GM12874 (cell line): Measurements from ENCODE around the gene CNTNAP4.

Experiments
- TF ChIP-seq, protein P1 (sequence below): IDR thresholded peaks from 2 replicates; pipeline ENCODE4 v1.5.1; 2011; ENCODE audit warnings: low read depth, mild to moderate bottlenecking, control low read depth, low read length, moderate library complexity; ENCODE audit not compliant: insufficient read depth

Gene CNTNAP4

DNA sequence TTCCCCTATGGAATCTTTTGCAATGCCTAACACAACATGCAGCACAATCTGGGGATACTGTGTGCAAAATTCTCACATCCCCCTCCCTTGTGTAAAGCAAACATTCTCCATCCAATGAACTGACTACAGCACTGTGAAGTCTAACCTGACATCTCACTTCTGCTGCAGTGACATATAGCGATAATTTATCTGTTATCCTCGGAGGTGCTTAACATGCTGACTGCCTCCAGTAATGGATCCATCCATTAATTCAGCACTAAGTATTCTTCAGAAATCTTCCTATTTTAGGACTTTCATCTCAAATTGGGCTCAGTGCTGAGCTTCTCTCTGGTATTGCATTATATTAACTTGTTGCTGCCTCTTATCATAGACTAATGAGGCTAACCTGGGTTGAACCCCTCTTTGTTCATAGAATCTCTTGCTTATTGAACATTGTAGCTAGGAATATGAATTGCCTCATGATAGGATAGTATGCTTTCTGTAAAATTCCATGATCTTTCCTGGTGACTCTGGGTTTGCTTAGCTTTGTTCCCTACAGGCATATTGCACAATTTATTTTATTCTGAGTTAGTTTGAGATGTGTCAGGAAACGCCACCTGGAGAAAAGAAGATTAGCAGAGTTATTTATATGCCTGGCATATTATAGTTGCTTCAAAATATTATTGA is 187.9 kb downstream of the CNTNAP4 start:
- TF ChIP-seq, protein P1, sequence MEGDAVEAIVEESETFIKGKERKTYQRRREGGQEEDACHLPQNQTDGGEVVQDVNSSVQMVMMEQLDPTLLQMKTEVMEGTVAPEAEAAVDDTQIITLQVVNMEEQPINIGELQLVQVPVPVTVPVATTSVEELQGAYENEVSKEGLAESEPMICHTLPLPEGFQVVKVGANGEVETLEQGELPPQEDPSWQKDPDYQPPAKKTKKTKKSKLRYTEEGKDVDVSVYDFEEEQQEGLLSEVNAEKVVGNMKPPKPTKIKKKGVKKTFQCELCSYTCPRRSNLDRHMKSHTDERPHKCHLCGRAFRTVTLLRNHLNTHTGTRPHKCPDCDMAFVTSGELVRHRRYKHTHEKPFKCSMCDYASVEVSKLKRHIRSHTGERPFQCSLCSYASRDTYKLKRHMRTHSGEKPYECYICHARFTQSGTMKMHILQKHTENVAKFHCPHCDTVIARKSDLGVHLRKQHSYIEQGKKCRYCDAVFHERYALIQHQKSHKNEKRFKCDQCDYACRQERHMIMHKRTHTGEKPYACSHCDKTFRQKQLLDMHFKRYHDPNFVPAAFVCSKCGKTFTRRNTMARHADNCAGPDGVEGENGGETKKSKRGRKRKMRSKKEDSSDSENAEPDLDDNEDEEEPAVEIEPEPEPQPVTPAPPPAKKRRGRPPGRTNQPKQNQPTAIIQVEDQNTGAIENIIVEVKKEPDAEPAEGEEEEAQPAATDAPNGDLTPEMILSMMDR = no peak

- TF ChIP-seq, protein P1 = no peak
These were observed 189.7 kb downstream of the CNTNAP4 start for GRCh38 chr16:76466871-76467270.

GRCh38 chr16:76474048-76474447 is 196.8 kb downstream of the CNTNAP4 start:
- TF ChIP-seq, protein P1 = no peak

GRCh38 chr16:76478105-76478504 is 200.9 kb downstream of the CNTNAP4 start:
- TF ChIP-seq, protein P1 = no peak

GRCh38 chr16:76483307-76483909 is 206.2 kb downstream of the CNTNAP4 start:
- TF ChIP-seq, protein P1 = no peak

DNA sequence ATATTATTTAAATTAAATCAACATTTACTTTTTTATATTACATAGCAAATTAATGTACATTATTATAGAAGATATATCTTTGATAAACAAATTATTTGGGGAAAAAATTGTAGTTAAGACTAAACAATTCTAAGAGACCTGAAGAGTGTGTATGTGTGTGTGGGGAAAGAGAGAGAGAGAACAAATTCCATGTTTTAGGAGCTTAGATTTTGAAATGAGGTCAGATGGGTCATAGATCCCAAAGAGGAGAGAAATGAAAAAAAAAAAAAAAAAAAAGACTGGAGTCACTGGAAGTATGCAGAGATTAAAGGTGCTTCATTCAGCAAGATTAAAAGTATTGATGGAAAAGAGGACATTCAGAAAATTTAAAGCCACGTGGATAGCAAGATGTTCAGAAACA is 206.8 kb downstream of the CNTNAP4 start:
- TF ChIP-seq, protein P1 = no peak

- TF ChIP-seq, protein P1 = no peak
These were observed 209.5 kb downstream of the CNTNAP4 start for GRCh38 chr16:76486740-76487139.
